ENCODE measurements around the gene USP22. TPM values are rescaled to one million over a fixed set of nuclear protein-coding genes. Genes with fewer than 3 reads are reported as not detected.
"Not testable (repeated sequence)": the region's sequence is repeated elsewhere in the genome, so short reads cannot be mapped to it uniquely, and the experiment has no call there.

Gene USP22
- total RNA-seq, 5 donors from 2014 or later (not counting 1 experiment from before 2014, with no cell fraction given): 128 to 184 (median 136) TPM

DNA sequence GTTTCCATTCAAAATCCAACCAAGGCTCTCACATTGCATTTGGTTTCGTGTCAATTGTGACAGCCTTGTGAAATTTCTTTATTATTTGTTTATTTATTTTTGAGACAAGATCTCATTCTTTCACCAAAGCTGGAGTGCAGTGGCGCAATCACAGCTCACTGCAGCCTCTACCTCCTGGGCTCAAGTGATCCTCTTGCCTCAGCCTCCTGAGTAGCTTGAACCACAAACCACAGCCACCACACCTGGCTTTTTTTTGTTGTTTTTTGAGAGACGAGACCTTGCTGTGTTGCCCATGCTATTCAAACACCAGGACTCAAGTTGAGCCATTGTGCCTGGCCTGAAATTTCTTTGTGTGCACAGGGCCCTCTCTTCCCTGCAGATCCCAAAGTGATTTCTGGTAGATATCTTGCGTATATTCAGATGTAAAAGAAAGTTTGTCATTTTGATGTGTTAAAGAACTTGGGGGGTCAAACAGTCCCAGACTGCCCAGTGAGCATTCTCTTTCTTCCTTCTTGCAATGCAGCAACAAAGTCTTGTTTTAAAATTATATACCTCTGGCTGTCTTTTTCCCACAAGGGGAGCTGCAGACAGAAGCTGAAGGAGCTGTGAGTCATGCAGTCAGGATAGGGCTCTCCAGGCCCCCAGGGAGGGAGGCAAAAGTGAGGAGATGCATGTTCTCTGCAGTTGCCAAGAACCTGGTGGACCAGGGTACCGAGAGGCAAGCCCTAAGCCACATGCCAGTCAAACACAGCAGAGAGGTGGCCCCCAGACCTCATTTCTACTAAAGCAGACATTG, 15.5 kb upstream of the USP22 start:
- H3K36me3 ChIP-seq (ENCODE audit: control insufficient read depth in 2 of 2, extremely low read depth in 1 of 2, insufficient read depth in 1 of 2, low read length in 1 of 2): no peaks in the 10 kb centered on the region
- WGBS (ENCODE audit: insufficient coverage): no CpG with 5 or more reads among the region's 5 CpGs
- Mint-ChIP-seq H3K27me3 (peaks cover 0 to 12% of the 10 kb centered on the region in 2 donors), H3K4me1 (peaks cover 0 to 4% (median 0%) of the 10 kb centered on the region in 3 donors), H3K36me3 (no peaks in the 10 kb centered on the region), H3K4me3 (no peak overlapping the region), H3K9me3 (no peaks in the 10 kb centered on the region), H3K27ac (no peak overlapping the region)
- peaks cover 0 to 49% of the 10 kb centered on the region in 2 experiments for H3K27me3 ChIP-seq (replicated peaks in 1 of 2; ENCODE audit: control insufficient read depth in 2 of 2, extremely low read depth in 1 of 2, insufficient read depth in 2 of 2, low read length in 1 of 2)
- ATAC-seq (replicated peaks in 1 of 4) (no peak), DNase-seq (no peak)
- no peaks in the 10 kb centered on the region for H3K4me1 ChIP-seq (ENCODE audit: control insufficient read depth in 1 of 2, extremely low read depth in 1 of 2, insufficient read depth in 2 of 2, low read length in 2 of 2)
- H3K9me3 ChIP-seq: no peaks in the 10 kb centered on the region
- no peak overlapping the region for H3K27ac ChIP-seq (ENCODE audit: low read length)
- CTCF ChIA-PET: no interaction called here
- POLR2A ChIA-PET: no interaction called here
- no peak overlapping the region for H3K4me3 ChIP-seq (ENCODE audit: control insufficient read depth in 1 of 2, extremely low read depth in 1 of 2, low read length in 1 of 2)

DNA sequence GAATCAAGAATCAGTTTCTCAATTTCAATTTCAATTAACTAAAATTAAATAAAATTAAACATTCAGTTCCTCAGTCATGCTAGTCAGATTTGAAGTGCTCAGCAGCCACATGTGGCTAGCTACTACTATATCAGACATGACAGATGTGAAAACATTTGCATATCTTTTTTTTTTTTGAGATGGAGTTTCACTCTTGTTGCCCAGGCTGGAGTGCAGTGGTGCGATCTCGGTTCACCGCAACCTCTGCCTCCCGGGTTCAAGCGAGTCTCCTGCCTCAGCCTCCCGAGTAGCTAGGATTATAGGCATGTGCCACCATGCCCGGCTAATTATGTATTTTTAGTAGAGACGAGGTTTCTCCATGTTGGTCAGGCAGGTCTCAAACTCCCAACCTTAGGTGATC, 10.2 kb upstream of the USP22 start:
- H3K36me3 ChIP-seq (ENCODE audit: control insufficient read depth in 2 of 2, extremely low read depth in 1 of 2, insufficient read depth in 1 of 2, low read length in 1 of 2); CTCF ChIA-PET; H3K27ac ChIP-seq (ENCODE audit: low read length); DNase-seq; ATAC-seq (replicated peaks in 1 of 4); H3K9me3 Mint-ChIP-seq; H3K4me1 Mint-ChIP-seq; H3K27ac Mint-ChIP-seq; H3K36me3 Mint-ChIP-seq; H3K4me3 Mint-ChIP-seq; H3K4me1 ChIP-seq (ENCODE audit: control insufficient read depth in 1 of 2, extremely low read depth in 1 of 2, insufficient read depth in 2 of 2, low read length in 2 of 2); H3K4me3 ChIP-seq (ENCODE audit: control insufficient read depth in 1 of 2, extremely low read depth in 1 of 2, low read length in 1 of 2); H3K9me3 ChIP-seq; POLR2A ChIA-PET: not testable (repeated sequence)
- peaks cover 9 to 15% of the 10 kb centered on the region in 2 donors for H3K27me3 Mint-ChIP-seq
- H3K27me3 ChIP-seq (replicated peaks in 1 of 2; ENCODE audit: control insufficient read depth in 2 of 2, extremely low read depth in 1 of 2, insufficient read depth in 2 of 2, low read length in 1 of 2): peaks cover 0 to 22% of the 10 kb centered on the region in 2 experiments
- WGBS (ENCODE audit: insufficient coverage): no CpG with 5 or more reads among the region's 8 CpGs

DNA sequence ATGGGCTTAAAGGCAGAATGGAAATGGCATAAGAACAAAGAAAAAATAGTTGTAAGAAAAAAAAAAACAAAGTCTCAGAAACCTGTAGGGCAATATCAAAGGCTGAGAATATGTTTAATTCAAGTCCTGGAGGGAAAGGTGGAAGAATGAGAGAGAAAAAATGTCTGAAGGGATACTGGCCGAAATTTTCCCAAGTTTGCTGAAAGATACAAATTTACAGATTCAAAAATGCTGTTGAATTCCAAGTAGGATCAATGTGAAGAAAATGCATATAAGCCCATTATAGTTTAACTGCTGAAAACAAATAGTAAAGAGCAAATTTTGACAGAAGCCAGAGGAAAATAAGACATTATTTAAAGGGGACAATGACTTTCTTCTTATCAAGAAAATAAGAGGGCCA, 6.6 kb upstream of the USP22 start:
- Mint-ChIP-seq H3K27me3 (peaks cover 9 to 12% of the 10 kb centered on the region in 2 donors), H3K4me3 (no peak overlapping the region), H3K27ac (no peak overlapping the region), H3K36me3 (no peaks in the 10 kb centered on the region), H3K4me1 (peaks cover 0 to 9% (median 1%) of the 10 kb centered on the region in 3 donors), H3K9me3 (no peaks in the 10 kb centered on the region)
- no peak overlapping the region for H3K4me3 ChIP-seq (ENCODE audit: control insufficient read depth in 1 of 2, extremely low read depth in 1 of 2, low read length in 1 of 2)
- H3K27ac ChIP-seq (ENCODE audit: low read length): no peak overlapping the region
- CTCF ChIA-PET: interaction anchor here in 1 of 2 donors (0.6 kb wide), 1 partner anchor 68 kb away, joined by 3 read pairs; no protein-coding TSS in a partner anchor
- H3K36me3 ChIP-seq (ENCODE audit: control insufficient read depth in 2 of 2, extremely low read depth in 1 of 2, insufficient read depth in 1 of 2, low read length in 1 of 2): no peaks in the 10 kb centered on the region
- H3K9me3 ChIP-seq: no peaks in the 10 kb centered on the region
- DNase-seq: no peak
- 100% methylated on average over 1 of the region's 1 CpG for WGBS (ENCODE audit: insufficient coverage)
- no peaks in the 10 kb centered on the region for H3K4me1 ChIP-seq (ENCODE audit: control insufficient read depth in 1 of 2, extremely low read depth in 1 of 2, insufficient read depth in 2 of 2, low read length in 2 of 2)
- POLR2A ChIA-PET: no interaction called here
- H3K27me3 ChIP-seq (replicated peaks in 1 of 2; ENCODE audit: control insufficient read depth in 2 of 2, extremely low read depth in 1 of 2, insufficient read depth in 2 of 2, low read length in 1 of 2): peaks cover 0 to 11% of the 10 kb centered on the region in 2 experiments
- no peak for ATAC-seq (replicated peaks in 1 of 4)

DNA sequence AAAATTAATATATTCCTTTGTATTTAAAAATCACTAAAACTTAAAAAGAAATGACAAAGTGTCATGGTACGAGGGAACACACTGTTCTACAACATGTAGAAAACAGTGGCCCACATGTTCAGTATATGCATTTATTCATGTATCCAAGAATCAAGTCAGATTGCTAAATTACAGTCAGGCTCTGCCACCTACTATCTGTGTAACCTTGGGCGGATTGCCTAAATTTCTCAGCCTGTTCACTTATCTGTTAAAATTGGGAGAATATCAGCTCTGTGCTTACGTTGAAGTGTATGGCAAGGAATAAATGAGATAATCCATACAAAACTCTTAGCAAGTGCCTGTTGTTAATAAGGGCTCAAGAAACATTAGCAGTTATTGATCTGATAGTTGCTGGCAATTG, 3.4 kb upstream of the USP22 start:
- POLR2A ChIA-PET: interaction anchor here in 1 of 2 donors (0.6 kb wide), 1 partner anchor 50 kb away, joined by 6 read pairs; no protein-coding TSS in a partner anchor
- H3K36me3 Mint-ChIP-seq: no peaks in the 10 kb centered on the region
- Histone ChIP-seq H3K27ac (ENCODE audit: low read length) (no peak overlapping the region), H3K4me3 (ENCODE audit: control insufficient read depth in 1 of 2, extremely low read depth in 1 of 2, low read length in 1 of 2) (no peak overlapping the region), H3K9me3 (no peaks in the 10 kb centered on the region), H3K36me3 (ENCODE audit: control insufficient read depth in 2 of 2, extremely low read depth in 1 of 2, insufficient read depth in 1 of 2, low read length in 1 of 2) (no peaks in the 10 kb centered on the region), H3K27me3 (replicated peaks in 1 of 2; ENCODE audit: control insufficient read depth in 2 of 2, extremely low read depth in 1 of 2, insufficient read depth in 2 of 2, low read length in 1 of 2) (no peaks in the 10 kb centered on the region), H3K4me1 (ENCODE audit: control insufficient read depth in 1 of 2, extremely low read depth in 1 of 2, insufficient read depth in 2 of 2, low read length in 2 of 2) (peaks cover 7 to 14% of the 10 kb centered on the region in 2 experiments)
- no peak overlapping the region for H3K27ac Mint-ChIP-seq
- no peaks in the 10 kb centered on the region for H3K9me3 Mint-ChIP-seq
- H3K27me3 Mint-ChIP-seq: peaks cover 4 to 6% of the 10 kb centered on the region in 2 donors
- H3K4me1 Mint-ChIP-seq: peaks cover 10 to 24% (median 13%) of the 10 kb centered on the region in 3 donors
- CTCF ChIA-PET: no interaction called here
- DNase-seq (no peak), ATAC-seq (replicated peaks in 1 of 4) (no peak)
- no peak overlapping the region for H3K4me3 Mint-ChIP-seq
- no CpG with 5 or more reads among the region's 3 CpGs for WGBS (ENCODE audit: insufficient coverage)

DNA sequence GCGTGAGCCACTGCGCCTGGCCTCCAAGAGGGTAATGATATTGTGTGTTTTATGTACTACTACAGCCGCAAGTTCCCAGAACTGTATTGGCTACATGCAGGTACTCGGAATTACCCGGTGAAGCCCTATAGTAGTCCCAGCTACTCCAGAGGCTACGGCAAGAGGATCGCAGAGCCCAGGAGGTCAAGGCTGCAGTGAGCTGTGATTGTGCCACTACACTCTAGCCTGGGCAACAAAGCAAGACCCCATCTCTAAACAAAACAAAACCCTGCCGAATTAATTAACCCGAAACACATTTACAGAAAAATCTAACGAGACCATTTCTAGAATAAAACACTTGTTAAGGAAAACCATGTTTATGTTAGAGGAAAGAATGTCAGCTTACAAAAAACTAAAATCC, 2.2 kb upstream of the USP22 start:
- H3K27me3 ChIP-seq (replicated peaks in 1 of 2; ENCODE audit: control insufficient read depth in 2 of 2, extremely low read depth in 1 of 2, insufficient read depth in 2 of 2, low read length in 1 of 2): no peaks in the 10 kb centered on the region
- peaks cover 21 to 34% (median 23%) of the 10 kb centered on the region in 3 donors for H3K4me1 Mint-ChIP-seq
- H3K9me3 Mint-ChIP-seq: no peaks in the 10 kb centered on the region
- 100% methylated on average over 7 of the region's 10 CpGs for WGBS (ENCODE audit: insufficient coverage)
- no peak overlapping the region for H3K4me3 ChIP-seq (ENCODE audit: control insufficient read depth in 1 of 2, extremely low read depth in 1 of 2, low read length in 1 of 2)
- H3K27ac ChIP-seq (ENCODE audit: low read length): no peak overlapping the region
- H3K27me3 Mint-ChIP-seq: peaks cover 4 to 6% of the 10 kb centered on the region in 2 donors
- peak overlapping the region in 2 of 3 donors; percentile 9 to 97 for H3K4me3 Mint-ChIP-seq
- no peak for DNase-seq
- ATAC-seq (replicated peaks in 1 of 4): no peak
- peaks cover 12 to 25% of the 10 kb centered on the region in 2 experiments for H3K4me1 ChIP-seq (ENCODE audit: control insufficient read depth in 1 of 2, extremely low read depth in 1 of 2, insufficient read depth in 2 of 2, low read length in 2 of 2)
- H3K36me3 Mint-ChIP-seq: no peaks in the 10 kb centered on the region
- ChIA-PET POLR2A (no interaction called here), CTCF (interaction anchor here (1.1 to 2.2 kb wide), 2 partner anchors 21 to 26 kb away, joined by 4 to 6 read pairs; no protein-coding TSS in a partner anchor)
- H3K9me3 ChIP-seq: no peaks in the 10 kb centered on the region
- peak overlapping the region; percentile 94 to 95 for H3K27ac Mint-ChIP-seq
- H3K36me3 ChIP-seq (ENCODE audit: control insufficient read depth in 2 of 2, extremely low read depth in 1 of 2, insufficient read depth in 1 of 2, low read length in 1 of 2): no peaks in the 10 kb centered on the region

DNA sequence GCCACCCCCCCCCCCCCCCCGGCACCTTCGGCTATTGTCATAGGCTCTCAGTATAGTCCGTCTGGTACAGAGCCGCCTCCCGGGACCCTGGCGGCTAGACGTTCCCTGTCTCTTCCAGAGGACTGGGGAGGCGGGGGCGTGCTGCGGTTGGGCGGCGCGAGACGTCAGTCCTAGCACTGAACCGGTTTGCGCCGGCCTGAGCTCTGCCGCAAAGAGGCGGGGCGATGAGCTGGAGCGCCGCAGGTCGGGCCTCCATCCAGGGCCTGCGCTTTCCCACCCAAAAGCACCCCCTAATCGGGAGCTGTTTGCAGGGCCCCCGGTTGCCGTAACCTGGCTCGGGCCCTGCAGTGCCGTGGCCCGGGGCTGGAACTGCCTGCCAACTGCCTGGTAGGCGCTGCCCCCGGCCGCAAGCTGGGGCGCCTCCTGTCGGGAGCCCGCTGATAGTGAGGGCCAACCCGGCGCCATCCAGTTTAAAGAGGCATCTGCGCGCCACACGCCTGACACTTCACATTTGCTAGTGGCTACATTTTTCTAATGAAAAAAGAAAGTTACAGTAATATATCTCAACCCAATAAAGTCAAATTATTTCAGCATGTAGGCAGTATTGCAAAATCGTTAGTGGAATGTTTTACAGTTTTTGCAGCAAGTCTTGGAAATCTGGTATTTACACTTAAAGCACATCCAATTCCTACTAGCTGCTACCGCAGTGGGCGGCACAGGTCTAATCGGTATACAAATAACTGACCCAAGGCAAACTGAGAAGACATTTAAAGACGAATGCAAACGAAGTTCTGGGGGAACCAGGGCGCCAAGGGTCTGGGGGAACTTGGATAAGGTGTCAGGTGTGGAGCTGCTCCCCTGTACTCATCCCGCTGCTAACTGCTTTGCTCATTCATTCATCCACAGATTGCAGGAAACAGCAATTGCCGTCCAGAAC, 753 bp upstream of the USP22 start:
- CTCF ChIA-PET: interaction anchor here (0.6 to 2.2 kb wide), 20 partner anchors 9 to 508 kb away, joined by 3 to 15 read pairs (median 4); no protein-coding TSS in a partner anchor

More for the DNA sequence above, 753 bp upstream of the USP22 start:
- peak in 28 of 35 experiments; percentile 84 to 97 (median 95) for DNase-seq
- Mint-ChIP-seq H3K27ac (peak overlapping the region; percentile 94 to 95), H3K4me1 (peaks cover 30 to 35% (median 34%) of the 10 kb centered on the region in 3 donors), H3K9me3 (no peaks in the 10 kb centered on the region), H3K4me3 (peak overlapping the region; percentile 71 to 97 (median 81)), H3K27me3 (peaks cover 0 to 2% of the 10 kb centered on the region in 2 donors), H3K36me3 (peaks cover 3% of the 10 kb centered on the region)
- under 1% methylated on average over 31 of the region's 50 CpGs for WGBS (ENCODE audit: insufficient coverage)
- ATAC-seq (replicated peaks in 1 of 4): peak; percentile 78 to 86 (median 80)
- H3K36me3 ChIP-seq (ENCODE audit: control insufficient read depth in 2 of 2, extremely low read depth in 1 of 2, insufficient read depth in 1 of 2, low read length in 1 of 2): no peaks in the 10 kb centered on the region
- H3K27me3 ChIP-seq (replicated peaks in 1 of 2; ENCODE audit: control insufficient read depth in 2 of 2, extremely low read depth in 1 of 2, insufficient read depth in 2 of 2, low read length in 1 of 2): no peaks in the 10 kb centered on the region
- peak overlapping the region; percentile 61 to 75 for H3K4me3 ChIP-seq (ENCODE audit: control insufficient read depth in 1 of 2, extremely low read depth in 1 of 2, low read length in 1 of 2)
- peaks cover 22 to 37% of the 10 kb centered on the region in 2 experiments for H3K4me1 ChIP-seq (ENCODE audit: control insufficient read depth in 1 of 2, extremely low read depth in 1 of 2, insufficient read depth in 2 of 2, low read length in 2 of 2)
- no peaks in the 10 kb centered on the region for H3K9me3 ChIP-seq
- H3K27ac ChIP-seq (ENCODE audit: low read length): peak overlapping the region; percentile 91
- POLR2A ChIA-PET: interaction anchor here (0.6 to 1.5 kb wide), 8 partner anchors 9 to 379 kb away, joined by 3 to 10 read pairs (median 5); no protein-coding TSS in a partner anchor

Data from T-cell (primary cell).